Measurements from ENCODE around the gene IQSEC1.

The IQSEC1 gene

DNA sequence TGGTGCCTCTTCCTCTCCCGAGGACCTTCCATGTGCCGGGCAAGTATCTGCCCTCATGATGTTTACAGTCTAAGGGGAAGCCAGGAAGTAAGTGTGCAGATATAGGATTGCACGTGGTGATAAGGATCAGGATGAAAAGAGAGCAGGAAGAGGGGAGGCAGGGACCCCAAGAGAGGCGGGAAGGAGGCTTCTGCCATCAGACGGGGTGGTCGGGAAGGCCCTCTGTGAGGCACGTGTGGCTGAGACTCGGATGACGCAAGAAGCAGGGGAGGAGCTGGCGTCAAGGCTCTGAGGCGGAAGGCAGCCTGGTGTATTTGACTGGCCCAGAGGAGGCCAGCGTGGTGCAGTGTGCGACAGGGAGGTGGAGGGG is 762 bp upstream of the IQSEC1 start:
- Histone ChIP-seq H3K4me1 (ENCODE audit: insufficient read depth, low read length) (peaks cover 7% of the 10 kb centered on the region; the same call in 1 of the 2 replicates), H3K27me3 (ENCODE audit: insufficient read depth, low read length) (peaks cover 45% of the 10 kb centered on the region), H3K27ac (ENCODE audit: low read depth, low read length) (no peak overlapping the region), H3K9me3 (ENCODE audit: insufficient read depth, low read depth, low read length) (no peaks in the 10 kb centered on the region), H3K9ac (ENCODE audit: low read depth, low read length) (no peak overlapping the region), H3K4me3 (ENCODE audit: low read length) (peak overlapping the region; percentile 44; the same call in 1 of the 2 replicates), H3K36me3 (ENCODE audit: insufficient read depth, low read length) (no peaks in the 10 kb centered on the region)
- WGBS, result 71% methylated on average over 12 of the region's 13 CpGs

DNA sequence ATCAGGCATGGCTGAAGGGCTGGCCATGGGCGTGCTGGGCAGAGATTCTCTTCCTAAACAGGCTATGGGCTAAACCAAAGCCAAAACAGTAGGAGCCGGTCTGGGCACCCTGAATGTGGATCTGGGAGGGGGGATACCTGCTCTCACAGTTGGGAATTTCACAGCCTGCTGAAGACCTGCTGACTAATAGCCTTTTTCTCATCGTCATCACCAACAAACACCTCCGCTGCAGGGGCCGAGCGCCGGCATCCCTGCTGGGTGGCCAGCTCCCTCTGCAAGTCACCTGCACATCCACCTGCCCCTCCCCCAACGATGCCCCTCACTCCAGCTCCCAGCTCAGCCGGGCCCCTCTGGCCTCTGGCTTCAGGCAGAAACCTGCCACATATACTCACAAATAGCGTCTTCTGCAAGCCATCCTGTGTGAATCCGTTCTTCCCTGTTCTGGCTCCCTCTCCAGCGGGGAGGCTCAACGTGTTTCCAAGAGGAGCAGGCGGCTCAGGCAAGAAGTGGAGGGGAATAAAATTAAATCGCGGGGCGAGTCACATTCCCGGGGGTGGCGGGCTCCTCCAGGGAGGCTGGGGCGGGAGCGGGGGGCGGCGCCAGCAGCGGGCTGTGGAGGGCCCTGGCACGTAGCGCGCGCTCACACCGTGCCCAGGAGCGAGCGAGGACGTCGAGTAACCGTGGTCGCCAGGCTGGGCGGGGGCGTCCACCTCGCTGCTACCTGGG is 466 bp downstream of the IQSEC1 start:
- WGBS, result 8% methylated on average over 38 of the region's 38 CpGs
- Histone ChIP-seq H3K27ac (ENCODE audit: low read depth, low read length) (no peak overlapping the region), H3K4me1 (ENCODE audit: insufficient read depth, low read length) (peaks cover 7% of the 10 kb centered on the region; the same call in 1 of the 2 replicates), H3K9me3 (ENCODE audit: insufficient read depth, low read depth, low read length) (no peaks in the 10 kb centered on the region), H3K27me3 (ENCODE audit: insufficient read depth, low read length) (peaks cover 45% of the 10 kb centered on the region), H3K36me3 (ENCODE audit: insufficient read depth, low read length) (no peaks in the 10 kb centered on the region), H3K4me3 (ENCODE audit: low read length) (peak overlapping the region; percentile 44), H3K9ac (ENCODE audit: low read depth, low read length) (no peak overlapping the region)

- Histone ChIP-seq H3K9me3 (ENCODE audit: insufficient read depth, low read depth, low read length) (no peaks in the 10 kb centered on the region), H3K9ac (ENCODE audit: low read depth, low read length) (no peak overlapping the region), H3K4me1 (ENCODE audit: insufficient read depth, low read length) (peaks cover 7% of the 10 kb centered on the region; the same call in 1 of the 2 replicates), H3K27ac (ENCODE audit: low read depth, low read length) (no peak overlapping the region), H3K27me3 (ENCODE audit: insufficient read depth, low read length) (peaks cover 45% of the 10 kb centered on the region), H3K4me3 (ENCODE audit: low read length) (peak overlapping the region; percentile 44; the same call in 1 of the 2 replicates), H3K36me3 (ENCODE audit: insufficient read depth, low read length) (no peaks in the 10 kb centered on the region)
- WGBS, result 81% methylated on average over 14 of the region's 14 CpGs
These were observed 1.0 kb downstream of the IQSEC1 start for GRCh38 chr3:13072239-13072599.

GRCh38 chr3:13071695-13072094 is 1.5 kb downstream of the IQSEC1 start:
- no peak overlapping the region for H3K9ac ChIP-seq (ENCODE audit: low read depth, low read length)
- H3K27me3 ChIP-seq (ENCODE audit: insufficient read depth, low read length), result peaks cover 45% of the 10 kb centered on the region
- no peak overlapping the region for H3K4me3 ChIP-seq (ENCODE audit: low read length)
- no peak overlapping the region for H3K27ac ChIP-seq (ENCODE audit: low read depth, low read length)
- 91% methylated on average over 13 of the region's 13 CpGs for WGBS
- no peaks in the 10 kb centered on the region for H3K36me3 ChIP-seq (ENCODE audit: insufficient read depth, low read length)
- H3K9me3 ChIP-seq (ENCODE audit: insufficient read depth, low read depth, low read length), result no peaks in the 10 kb centered on the region
- peaks cover 7% of the 10 kb centered on the region; the same call in 1 of the 2 replicates for H3K4me1 ChIP-seq (ENCODE audit: insufficient read depth, low read length)

DNA sequence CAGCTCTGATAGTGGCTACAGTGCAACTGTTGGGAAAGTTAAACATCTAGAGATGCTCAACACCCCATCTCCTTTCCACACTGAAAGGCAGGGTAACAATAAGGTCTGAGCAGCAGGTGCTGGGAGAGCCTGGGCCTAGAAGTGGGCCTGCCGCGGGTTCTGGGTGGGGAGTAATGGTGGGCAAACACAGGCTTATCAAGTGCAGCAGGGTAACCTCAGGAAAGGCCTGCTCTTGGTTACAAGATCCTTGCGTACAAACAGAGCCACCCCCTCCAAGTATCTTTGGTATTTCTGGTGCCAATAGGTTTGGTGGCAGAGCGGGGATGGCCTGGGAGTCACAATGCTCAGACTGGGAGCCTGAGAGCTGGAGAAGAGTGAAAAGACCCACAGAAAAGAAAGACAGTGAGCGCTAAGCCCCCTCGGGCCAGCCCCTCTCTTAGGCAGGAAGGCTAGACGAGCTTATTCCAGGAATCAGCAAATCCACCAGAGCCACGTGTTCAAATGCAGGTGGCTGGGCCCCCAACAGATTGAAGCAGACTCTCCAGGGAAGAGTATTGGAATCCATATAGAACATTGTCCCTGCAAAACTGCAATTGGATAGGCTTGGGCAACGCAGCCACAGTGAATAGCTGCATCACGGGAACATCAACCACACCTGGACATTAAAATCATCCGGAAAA is 2.7 kb downstream of the IQSEC1 start:
- H3K27me3 ChIP-seq (ENCODE audit: insufficient read depth, low read length), result peaks cover 35% of the 10 kb centered on the region
- no peaks in the 10 kb centered on the region for H3K9me3 ChIP-seq (ENCODE audit: insufficient read depth, low read depth, low read length)
- H3K4me3 ChIP-seq (ENCODE audit: low read length), result no peak overlapping the region
- no peak overlapping the region for H3K9ac ChIP-seq (ENCODE audit: low read depth, low read length)
- no peaks in the 10 kb centered on the region for H3K36me3 ChIP-seq (ENCODE audit: insufficient read depth, low read length)
- no peak overlapping the region for H3K27ac ChIP-seq (ENCODE audit: low read depth, low read length)
- H3K4me1 ChIP-seq (ENCODE audit: insufficient read depth, low read length), result peaks cover 7% of the 10 kb centered on the region; the same call in 1 of the 2 replicates
- WGBS, result 89% methylated on average over 10 of the region's 11 CpGs

DNA sequence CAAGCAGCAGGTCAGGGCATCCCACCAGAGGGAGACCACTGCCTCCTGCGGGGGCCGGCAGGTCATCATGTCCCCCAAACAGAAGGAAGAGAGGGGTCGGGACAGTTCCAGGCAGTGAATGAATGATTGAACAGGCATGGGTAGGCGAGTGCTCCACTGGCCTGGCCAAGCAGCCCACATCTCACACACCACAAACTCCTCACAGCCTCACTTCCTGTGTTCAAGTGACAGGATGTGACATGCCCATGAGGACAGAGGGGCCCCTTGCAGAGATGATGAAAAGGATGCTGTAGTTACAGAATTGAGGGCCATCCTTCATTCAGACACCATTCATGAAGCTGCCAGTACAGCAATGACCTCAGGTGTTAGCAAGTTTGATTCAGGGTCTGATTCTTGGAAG is 3.7 kb downstream of the IQSEC1 start:
- 94% methylated on average over 2 of the region's 4 CpGs for WGBS
- no peaks in the 10 kb centered on the region for H3K36me3 ChIP-seq (ENCODE audit: insufficient read depth, low read length)
- H3K9me3 ChIP-seq (ENCODE audit: insufficient read depth, low read depth, low read length), result no peaks in the 10 kb centered on the region
- H3K9ac ChIP-seq (ENCODE audit: low read depth, low read length), result no peak overlapping the region
- no peak overlapping the region for H3K4me3 ChIP-seq (ENCODE audit: low read length)
- no peak overlapping the region for H3K27ac ChIP-seq (ENCODE audit: low read depth, low read length)
- peaks cover 7% of the 10 kb centered on the region; the same call in 1 of the 2 replicates for H3K4me1 ChIP-seq (ENCODE audit: insufficient read depth, low read length)
- peaks cover 25% of the 10 kb centered on the region for H3K27me3 ChIP-seq (ENCODE audit: insufficient read depth, low read length)

- Histone ChIP-seq H3K27ac (ENCODE audit: low read depth, low read length) (no peak overlapping the region), H3K9ac (ENCODE audit: low read depth, low read length) (no peak overlapping the region), H3K36me3 (ENCODE audit: insufficient read depth, low read length) (no peaks in the 10 kb centered on the region), H3K4me1 (ENCODE audit: insufficient read depth, low read length) (peaks cover 7% of the 10 kb centered on the region; the same call in 1 of the 2 replicates), H3K9me3 (ENCODE audit: insufficient read depth, low read depth, low read length) (no peaks in the 10 kb centered on the region), H3K4me3 (ENCODE audit: low read length) (no peak overlapping the region), H3K27me3 (ENCODE audit: insufficient read depth, low read length) (peaks cover 14% of the 10 kb centered on the region)
- WGBS, result 64% methylated on average over 4 of the region's 4 CpGs
These were observed 4.8 kb downstream of the IQSEC1 start for GRCh38 chr3:13068269-13069010.

DNA sequence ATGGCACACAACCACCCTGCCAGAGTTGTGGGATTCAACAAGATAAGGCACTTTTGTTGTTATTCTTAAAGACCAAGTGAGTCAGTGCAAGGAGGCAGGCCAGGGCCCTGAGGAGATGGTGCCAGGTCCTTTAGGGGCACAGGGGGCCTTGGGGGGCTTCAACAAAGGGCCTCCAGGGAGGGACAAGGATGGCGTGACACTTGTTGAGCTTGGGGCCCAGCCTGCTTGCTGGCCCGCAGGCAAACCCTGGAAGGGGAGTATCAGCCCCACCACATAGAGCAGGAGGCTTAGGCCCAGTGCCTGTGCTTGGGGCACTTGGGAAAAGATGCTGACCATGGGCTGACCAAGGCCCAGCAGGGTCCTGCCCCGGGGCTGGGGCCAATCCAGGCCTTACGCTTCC is 5.5 kb downstream of the IQSEC1 start:
- Histone ChIP-seq H3K27ac (ENCODE audit: low read depth, low read length) (no peak overlapping the region), H3K36me3 (ENCODE audit: insufficient read depth, low read length) (no peaks in the 10 kb centered on the region), H3K9ac (ENCODE audit: low read depth, low read length) (no peak overlapping the region), H3K4me3 (ENCODE audit: low read length) (no peak overlapping the region), H3K27me3 (ENCODE audit: insufficient read depth, low read length) (peaks cover 8% of the 10 kb centered on the region), H3K4me1 (ENCODE audit: insufficient read depth, low read length) (peaks cover 6% of the 10 kb centered on the region; the same call in 1 of the 2 replicates), H3K9me3 (ENCODE audit: insufficient read depth, low read depth, low read length) (no peaks in the 10 kb centered on the region)
- WGBS, result 95% methylated on average over 4 of the region's 4 CpGs

DNA sequence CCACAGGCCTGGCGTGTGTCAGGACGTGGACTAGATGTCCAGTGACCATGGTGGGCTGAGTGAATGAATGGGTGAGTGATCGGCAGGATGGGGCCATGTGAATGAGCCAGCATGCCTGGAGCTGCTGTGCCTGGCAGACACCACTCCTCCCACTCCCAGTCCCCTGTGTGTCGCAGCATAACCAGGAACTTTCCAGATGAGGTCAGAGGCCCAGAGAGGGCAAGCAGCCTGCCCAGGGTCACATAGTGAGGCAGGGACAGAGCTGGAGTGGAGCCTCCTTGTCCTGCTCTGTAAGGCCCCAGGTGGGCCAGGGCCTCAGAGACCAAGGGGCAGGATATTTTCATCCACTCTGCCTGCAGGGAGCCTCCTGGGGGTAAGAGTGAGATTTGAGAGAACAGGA is 6.4 kb downstream of the IQSEC1 start:
- no peak overlapping the region for H3K4me3 ChIP-seq (ENCODE audit: low read length)
- no peak overlapping the region for H3K27ac ChIP-seq (ENCODE audit: low read depth, low read length)
- no peaks in the 10 kb centered on the region for H3K9me3 ChIP-seq (ENCODE audit: insufficient read depth, low read depth, low read length)
- H3K36me3 ChIP-seq (ENCODE audit: insufficient read depth, low read length), result no peaks in the 10 kb centered on the region
- no peaks in the 10 kb centered on the region for H3K27me3 ChIP-seq (ENCODE audit: insufficient read depth, low read length)
- H3K4me1 ChIP-seq (ENCODE audit: insufficient read depth, low read length), result no peaks in the 10 kb centered on the region
- 93% methylated on average over 4 of the region's 4 CpGs for WGBS
- no peak overlapping the region for H3K9ac ChIP-seq (ENCODE audit: low read depth, low read length)

GRCh38 chr3:13066236-13066635 is 7.0 kb downstream of the IQSEC1 start:
- Histone ChIP-seq H3K27ac (ENCODE audit: low read depth, low read length) (no peak overlapping the region), H3K9ac (ENCODE audit: low read depth, low read length) (no peak overlapping the region), H3K36me3 (ENCODE audit: insufficient read depth, low read length) (no peaks in the 10 kb centered on the region), H3K4me3 (ENCODE audit: low read length) (no peak overlapping the region), H3K27me3 (ENCODE audit: insufficient read depth, low read length) (no peaks in the 10 kb centered on the region), H3K9me3 (ENCODE audit: insufficient read depth, low read depth, low read length) (no peaks in the 10 kb centered on the region), H3K4me1 (ENCODE audit: insufficient read depth, low read length) (no peaks in the 10 kb centered on the region)
- WGBS, result 93% methylated on average over 11 of the region's 11 CpGs

DNA sequence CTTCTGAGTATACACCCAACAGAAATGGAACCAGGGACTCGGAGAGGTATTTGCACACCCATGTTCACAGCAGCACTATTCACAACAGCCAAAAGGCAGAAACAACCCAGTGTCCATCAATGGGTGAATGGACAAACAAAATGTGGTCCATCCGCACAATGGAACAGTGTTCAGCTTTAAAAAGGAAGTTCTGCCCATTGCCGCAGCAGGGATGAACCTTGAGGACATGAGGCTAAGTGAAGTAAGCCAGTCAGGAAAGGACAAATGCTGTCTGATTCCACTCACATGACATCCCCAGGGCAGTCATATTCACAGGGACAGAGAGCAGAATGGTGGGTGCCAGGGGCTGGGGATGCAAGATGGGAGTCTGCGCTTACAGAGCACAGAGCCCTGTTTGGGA is 7.5 kb downstream of the IQSEC1 start:
- WGBS, result 71% methylated on average over 4 of the region's 4 CpGs
- Histone ChIP-seq H3K9me3 (ENCODE audit: insufficient read depth, low read depth, low read length) (no peaks in the 10 kb centered on the region), H3K9ac (ENCODE audit: low read depth, low read length) (no peak overlapping the region), H3K27ac (ENCODE audit: low read depth, low read length) (no peak overlapping the region), H3K36me3 (ENCODE audit: insufficient read depth, low read length) (no peaks in the 10 kb centered on the region), H3K27me3 (ENCODE audit: insufficient read depth, low read length) (no peaks in the 10 kb centered on the region), H3K4me1 (ENCODE audit: insufficient read depth, low read length) (no peaks in the 10 kb centered on the region), H3K4me3 (ENCODE audit: low read length) (no peak overlapping the region)

All from HUES64 (cell line).